Endothelial cell of umbilical vein (primary cell): ENCODE results near the gene NAA16. TPM values are rescaled to one million over a fixed set of nuclear protein-coding genes. Genes with fewer than 3 reads are reported as not detected.

Experiments
- BruUV-seq: library from RNA; stranded (reverse); fragments of 400-500 nt; replicated peaks from 2 replicates; lab custom pipeline; 2021; lab: Mats Ljungman, UMichigan
- CTCF ChIA-PET: fragments of 300-600, 350-600 bp; sonication (Branson Sonifier 250); formaldehyde crosslinking; loops from one replicate; lab custom pipeline; 2021; ENCODE audit warnings: antibody characterized with exemption, inconsistent platforms; lab: Charles Lee
- POLR2A ChIA-PET: fragments of 300-600, 350-600 bp; sonication (Branson Sonifier 250); formaldehyde crosslinking; loops from one replicate; lab custom pipeline; 2021; ENCODE audit warnings: antibody characterized with exemption, inconsistent platforms; lab: Charles Lee
- DNase-seq: peaks from one replicate; pipeline ENCODE4 v3.0.0-alpha.2; 2011; ENCODE audit warnings: low read depth, low spot score
- FAIRE-seq: peaks from 2 replicates; lab custom pipeline; 2011; peaks lifted over from hg19 to GRCh38; lab: Jason Lieb, UNC
- H2AFZ ChIP-seq: 2 replicates; pipeline ENCODE4 v1.6.0; 2012; ENCODE audit warnings: low read depth, low read length, control low read depth, inconsistent platforms
- H3K27ac ChIP-seq: 2 replicates; pipeline ENCODE4 v1.5.1; 2011; ENCODE audit warnings: low read depth, mild to moderate bottlenecking, control low read depth, low read length, moderate library complexity; ENCODE audit not compliant: insufficient read depth
- H3K27me3 ChIP-seq, 2 experiments: 2 replicates each; pipeline versions ENCODE4 v1.6.0 to v1.6.1; 2011; ENCODE audit warnings: low read length in 2 of 2, mixed read lengths in 1 of 2; ENCODE audit not compliant: control insufficient read depth in 2 of 2, insufficient read depth in 2 of 2
- H3K36me3 ChIP-seq, 2 experiments: 2 replicates in 1 of 2; 3 replicates in 1 of 2; pipeline ENCODE4 v1.5.1; 2011; ENCODE audit warnings: low read length in 2 of 2, mild to moderate bottlenecking in 1 of 2, moderate library complexity in 1 of 2; ENCODE audit not compliant: control insufficient read depth in 2 of 2, insufficient read depth in 2 of 2; ENCODE audit errors: extremely low read depth in 1 of 2
- H3K4me1 ChIP-seq: 3 replicates; pipeline ENCODE4 v1.5.1; 2011; ENCODE audit warnings: mild to moderate bottlenecking, low read length; ENCODE audit not compliant: control insufficient read depth, insufficient read depth; ENCODE audit errors: extremely low read depth
- H3K4me2 ChIP-seq: 2 replicates; pipeline ENCODE4 v1.6.1; 2011; ENCODE audit warnings: low read length, control low read depth, mixed read lengths; ENCODE audit not compliant: insufficient read depth
- H3K4me3 ChIP-seq, 3 experiments: fragments of 200-600 bp in 1 of 3; sonication (generic), shearing (Covaris generic) in 1 of 3; replicated peaks in 1 of 3; 2 replicates each; pipeline ENCODE4 v1.5.1; 2011 to 2016; ENCODE audit warnings: control low read depth in 3 of 3, low read length in 3 of 3, mild to moderate bottlenecking in 2 of 3, inconsistent platforms in 1 of 3, low read depth in 1 of 3, moderate library complexity in 1 of 3; ENCODE audit not compliant: insufficient read depth in 1 of 3
- H3K79me2 ChIP-seq: 2 replicates; pipeline ENCODE4 v1.6.0; 2012; ENCODE audit warnings: low read length, inconsistent platforms; ENCODE audit not compliant: control insufficient read depth, insufficient read depth
- H3K9ac ChIP-seq: replicated peaks from 2 replicates; pipeline ENCODE3; 2011; ENCODE audit warnings: low read length, control low read depth; ENCODE audit not compliant: insufficient read depth; ENCODE audit errors: extremely low read depth
- H3K9me1 ChIP-seq: replicated peaks from 3 replicates; pipeline ENCODE4 v1.6.0; 2011; ENCODE audit warnings: mild to moderate bottlenecking, low read length; ENCODE audit not compliant: control insufficient read depth, insufficient read depth; ENCODE audit errors: extremely low read depth
- H3K9me3 ChIP-seq: replicated peaks from 2 replicates; pipeline ENCODE4 v1.5.1; 2012; ENCODE audit warnings: low read length, inconsistent platforms; ENCODE audit not compliant: control insufficient read depth, insufficient read depth
- H4K20me1 ChIP-seq: replicated peaks from 2 replicates; pipeline ENCODE3; 2011; ENCODE audit warnings: mild to moderate bottlenecking, low read length; ENCODE audit not compliant: control insufficient read depth, insufficient read depth; ENCODE audit errors: extremely low read depth
- CTCF ChIP-seq, 2 donors: IDR thresholded peaks; 1 replicate in 1 of 2; 2 replicates in 1 of 2; pipeline ENCODE4 v1.5.1; 2011; ENCODE audit warnings: low read length in 2 of 2, mild to moderate bottlenecking in 2 of 2, moderate library complexity in 2 of 2, control low read depth in 1 of 2, inconsistent platforms in 1 of 2, low read depth in 1 of 2; ENCODE audit not compliant: insufficient read depth in 1 of 2; ENCODE audit errors: extremely low read depth in 1 of 2
- EZH2 ChIP-seq: IDR thresholded peaks from 2 replicates; pipeline ENCODE4 v1.6.1; 2012; ENCODE audit warnings: borderline replicate concordance, low read depth, mild to moderate bottlenecking, moderate library complexity, low read length, inconsistent platforms; ENCODE audit not compliant: severe bottlenecking
- FOS ChIP-seq: IDR thresholded peaks from 2 replicates; pipeline ENCODE4 v1.6.1; 2011; ENCODE audit warnings: mild to moderate bottlenecking, low read length, moderate library complexity, borderline replicate concordance; ENCODE audit not compliant: insufficient read depth
- GATA2 ChIP-seq: IDR thresholded peaks from 2 replicates; pipeline ENCODE4 v1.7.0; 2011; ENCODE audit warnings: low read depth, mild to moderate bottlenecking, moderate library complexity, mixed read lengths, low read length; ENCODE audit not compliant: insufficient read length, insufficient read depth
- JUN ChIP-seq: IDR thresholded peaks from 2 replicates; pipeline ENCODE4 v1.6.1; 2011; ENCODE audit warnings: borderline replicate concordance, low read depth; ENCODE audit not compliant: insufficient read length, insufficient read depth
- MAX ChIP-seq: IDR thresholded peaks from 2 replicates; pipeline ENCODE4 v1.6.1; 2011; ENCODE audit not compliant: insufficient read depth, insufficient read length
- MYC ChIP-seq: IDR thresholded peaks from one replicate; pipeline ENCODE4 v1.6.1; 2011; ENCODE audit warnings: mild to moderate bottlenecking, low read depth, low read length
- POLR2A ChIP-seq: IDR thresholded peaks from 2 replicates; pipeline ENCODE4 v1.6.1; 2012; ENCODE audit warnings: low read depth, mild to moderate bottlenecking, control low read depth, low read length
- POLR2AphosphoS5 ChIP-seq: IDR thresholded peaks from 2 replicates; pipeline ENCODE4 v1.6.1; 2012; ENCODE audit warnings: low read depth, mild to moderate bottlenecking, control low read depth, low read length, moderate library complexity; ENCODE audit not compliant: insufficient read depth
- dilution Hi-C: fragments of 300-500 bp; cut with MboI; formaldehyde crosslinking; loops from one replicate; pipeline ENCODE4 v1.15.0; 2019; ENCODE audit warnings: low sequenced_read_pairs; ENCODE audit not compliant: extremely low pct_ligation_motif_present
- intact Hi-C: fragments of 100-400 bp; cut with micrococcal nuclease; formaldehyde crosslinking; loops from one replicate; pipeline ENCODE4 v1.10.0; 2022
- polyA plus RNA-seq, 4 experiments: library from polyadenylated mRNA; depleted of rRNA in 3 of 4; stranded (reverse) in 3 of 4; unstranded in 1 of 4; fragments of >200 nt; gene quantifications; 2 replicates each; pipeline versions ENCODE4 v1.2.1 to v1.2.3, GENCODE V29; 2011 to 2012; ENCODE audit warnings: missing spikeins in 1 of 4
- total RNA-seq: library from RNA; stranded (reverse); gene quantifications from 2 replicates; pipeline ENCODE4 v1.2.3, GENCODE V29; 2021

NAA16 gene
- total and polyA plus RNA-seq, 2 donors (not counting 3 experiments of a cell fraction or from before 2014, with no cell fraction given), result 8.6 to 26.1 TPM

GRCh38 chr13:41386211-41386610, 75.1 kb downstream of the NAA16 start:
- Histone ChIP-seq H3K79me2 (no peaks in the 10 kb centered on the region), H3K27ac (no peak overlapping the region), H3K9me1 (no peaks in the 10 kb centered on the region), H3K4me3 (no peak overlapping the region), H3K4me1 (peaks cover 4% of the 10 kb centered on the region), H3K9me3 (no peaks in the 10 kb centered on the region), H3K4me2 (no peak overlapping the region), H3K9ac (no peak overlapping the region), H2AFZ (no peak overlapping the region), H4K20me1 (no peaks in the 10 kb centered on the region), H3K27me3 (peaks cover 0 to 4% of the 10 kb centered on the region in 2 experiments), H3K36me3 (no peaks in the 10 kb centered on the region)
- TF ChIP-seq FOS, result no peak
- TF ChIP-seq MAX, result no peak
- no peak for TF ChIP-seq POLR2AphosphoS5
- TF ChIP-seq JUN, result no peak
- dilution Hi-C loops (no loop called here), intact Hi-C loops (no loop called here)
- ChIA-PET CTCF (interaction anchor here (1.6 to 5.9 kb wide), 3 partner anchors 11 to 661 kb away, joined by 4 to 77 read pairs (median 11); no protein-coding TSS in a partner anchor), POLR2A (no interaction called here)
- DNase-seq (no peak), FAIRE-seq (no peak)
- no TSS peak for BruUV-seq

GRCh38 chr13:41387576-41387975, 76.5 kb downstream of the NAA16 start:
- dilution Hi-C loops, result no loop called here
- no peak overlapping the region for H2AFZ ChIP-seq
- peaks cover 0 to 4% of the 10 kb centered on the region in 2 experiments for H3K27me3 ChIP-seq
- no peak for TF ChIP-seq JUN
- TF ChIP-seq FOS, result no peak
- TF ChIP-seq CTCF (IDR thresholded peaks at IDR 0.05; ENCODE audit: extremely low read depth in 1 of 2, insufficient read depth in 1 of 2, low read depth in 1 of 2, low read length in 2 of 2), result no peak
- no peak for TF ChIP-seq MYC
- no peak for TF ChIP-seq POLR2AphosphoS5
- TF ChIP-seq EZH2, result no peak
- no peak for TF ChIP-seq GATA2
- no peak for TF ChIP-seq POLR2A
- intact Hi-C loops, result no loop called here
- no peak overlapping the region for H3K9ac ChIP-seq
- CTCF ChIA-PET, result interaction anchor here (0.8 to 5.9 kb wide), 3 partner anchors 263 to 722 kb away, joined by 3 to 77 read pairs (median 6); no protein-coding TSS in a partner anchor
- no peaks in the 10 kb centered on the region for H3K79me2 ChIP-seq
- H3K36me3 ChIP-seq, result no peaks in the 10 kb centered on the region
- H3K4me1 ChIP-seq, result peaks cover 4% of the 10 kb centered on the region
- no TSS peak for BruUV-seq
- H3K9me1 ChIP-seq, result no peaks in the 10 kb centered on the region
- H3K27ac ChIP-seq, result no peak overlapping the region
- POLR2A ChIA-PET, result no interaction called here
- DNase-seq, result no peak
- no peak for FAIRE-seq
- no peaks in the 10 kb centered on the region for H3K9me3 ChIP-seq
- no peak overlapping the region for H3K4me2 ChIP-seq
- H3K4me3 ChIP-seq, result no peak overlapping the region
- H4K20me1 ChIP-seq, result no peaks in the 10 kb centered on the region
